Prostate gland (tissue), 2 donors: ENCODE data around the gene FYCO1.

Experiments used
- CTCF ChIP-seq, 4 experiments: fragments of 200-600 bp in 2 of 4; fragments of 450-650 bp in 2 of 4; sonication (generic) in 2 of 4; IDR thresholded peaks; 1 replicate in 3 of 4; 2 replicates in 1 of 4; pipeline ENCODE4 v1.5.1; 2016 to 2019; ENCODE audit warnings: antibody characterized with exemption in 4 of 4, mild to moderate bottlenecking in 2 of 4, moderate library complexity in 2 of 4
- POLR2A ChIP-seq: fragments of 450-650 bp; IDR thresholded peaks from one replicate; pipeline ENCODE4 v1.6.1; 2016; ENCODE audit warnings: antibody characterized with exemption, mild to moderate bottlenecking

- TF ChIP-seq CTCF (IDR thresholded peaks at IDR 0.05) (no peak), POLR2A (no peak)
These were observed 35.0 kb upstream of the FYCO1 start for GRCh38 chr3:46030626-46031025.
